ENCODE measurements around the gene OR8S1.
"Not testable (repeated sequence)": the region's sequence is repeated elsewhere in the genome, so short reads cannot be mapped to it uniquely, and the experiment has no call there.

The OR8S1 gene

DNA sequence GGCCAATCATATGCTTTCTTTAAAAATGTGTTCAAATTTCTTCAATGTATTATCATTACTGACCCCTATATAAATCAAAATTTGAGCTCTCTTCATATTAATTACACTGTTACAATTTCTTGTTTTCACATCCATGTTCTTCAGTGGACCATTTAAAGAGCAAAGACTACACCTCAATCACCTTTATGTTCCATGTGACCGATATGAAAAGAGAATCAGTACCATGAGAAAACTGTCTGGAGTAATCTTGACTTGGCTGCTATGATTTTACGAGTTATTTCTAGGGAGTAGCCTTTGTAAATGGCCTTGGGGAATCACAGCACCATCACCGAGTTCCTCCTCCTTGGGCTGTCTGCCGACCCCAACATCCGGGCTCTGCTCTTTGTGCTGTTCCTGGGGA, at the start of gene OR8S1:
Gene OR8S1, plus strand, starts transcription at position 301 of the 400 bp plus-strand sequence. Its CDS starts 0 bp downstream, at position 301.
- DNase-seq = no peak

GRCh38 chr12:48482198-48482597, 43.2 kb upstream of the OR8S1 start, which contains the start of gene C12orf54:
C12orf54 (plus strand) TSS chr12:48482498; CDS start chr12:48483297, 799 bp downstream.
- DNase-seq = no peak

GRCh38 chr12:48482930-48483329, 42.5 kb upstream of the OR8S1 start:
- DNase-seq = no peak

- DNase-seq = no peak
These were observed 39.2 kb upstream of the OR8S1 start for GRCh38 chr12:48486261-48486660.

- no peak for DNase-seq
These were observed 38.8 kb upstream of the OR8S1 start for GRCh38 chr12:48486679-48487078.

GRCh38 chr12:48489012-48489411, 36.4 kb upstream of the OR8S1 start:
- DNase-seq = no peak

GRCh38 chr12:48489456-48489855, 36.0 kb upstream of the OR8S1 start:
- DNase-seq = not testable (repeated sequence)

- DNase-seq = not testable (repeated sequence)
These were observed 25.2 kb upstream of the OR8S1 start for GRCh38 chr12:48500281-48500680.

GRCh38 chr12:48506836-48507235, 18.6 kb upstream of the OR8S1 start:
- DNase-seq = not testable (repeated sequence)

GRCh38 chr12:48508987-48509386, 16.4 kb upstream of the OR8S1 start:
- DNase-seq = no peak

GRCh38 chr12:48510111-48510510, 15.3 kb upstream of the OR8S1 start:
- DNase-seq = no peak

DNA sequence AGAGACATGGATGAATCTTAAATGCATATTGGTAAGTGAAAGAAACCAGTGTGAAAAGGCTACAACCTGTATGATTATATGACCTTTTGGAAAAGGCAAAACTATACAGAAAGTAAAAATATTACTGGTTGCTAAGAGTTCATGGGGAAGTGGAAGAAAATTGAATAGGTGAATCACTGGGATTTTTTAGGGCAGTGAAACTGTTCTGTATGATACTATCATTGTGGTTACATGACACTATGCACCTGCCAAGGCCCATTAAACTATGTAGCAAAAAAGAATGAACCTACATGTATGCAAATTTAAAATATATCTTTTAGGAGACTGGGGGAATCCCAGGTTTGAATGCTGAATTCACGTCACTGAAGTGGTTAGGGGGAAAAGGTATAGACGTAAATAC, 12.6 kb upstream of the OR8S1 start:
- DNase-seq = no peak

DNA sequence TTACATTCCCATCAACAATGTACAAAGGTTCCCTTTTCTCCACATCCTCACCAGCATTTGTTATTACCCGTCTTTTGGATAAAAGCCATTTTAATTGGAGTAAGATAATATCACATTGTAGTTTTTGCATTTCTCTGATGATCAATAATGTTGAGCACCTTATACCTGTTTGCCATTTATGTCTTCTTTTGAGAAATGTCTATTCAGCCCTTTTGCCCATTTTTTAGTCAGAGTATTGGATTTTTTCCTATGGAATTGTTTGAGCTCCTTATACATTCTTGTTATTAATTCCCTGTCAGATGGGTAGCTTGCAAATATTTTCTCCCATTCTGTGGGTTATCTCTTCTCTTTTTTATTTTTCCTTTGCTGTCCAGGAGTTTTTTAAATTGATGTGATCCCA, 10.7 kb upstream of the OR8S1 start:
- DNase-seq = no peak

DNA sequence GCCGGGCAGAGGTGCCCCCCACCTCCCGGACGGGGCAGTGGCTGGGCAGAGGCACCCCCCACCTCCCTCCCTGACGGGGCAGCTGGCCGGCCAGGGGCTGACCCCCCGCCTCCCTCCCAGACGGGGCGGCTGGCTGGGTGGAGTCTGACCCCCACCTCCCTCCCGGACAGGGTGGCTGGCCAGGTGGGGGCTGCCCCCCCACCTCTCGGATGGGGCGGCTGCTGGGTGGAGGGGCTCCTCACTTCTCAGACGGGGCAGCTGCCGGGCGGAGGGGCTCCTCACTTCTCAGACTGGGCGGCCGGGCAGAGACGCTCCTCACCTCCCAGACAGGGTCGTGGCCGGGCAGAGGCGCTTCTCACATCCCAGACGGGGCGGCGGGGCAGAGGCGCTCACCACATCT, 5.1 kb upstream of the OR8S1 start:
- not testable (repeated sequence) for DNase-seq

DNA sequence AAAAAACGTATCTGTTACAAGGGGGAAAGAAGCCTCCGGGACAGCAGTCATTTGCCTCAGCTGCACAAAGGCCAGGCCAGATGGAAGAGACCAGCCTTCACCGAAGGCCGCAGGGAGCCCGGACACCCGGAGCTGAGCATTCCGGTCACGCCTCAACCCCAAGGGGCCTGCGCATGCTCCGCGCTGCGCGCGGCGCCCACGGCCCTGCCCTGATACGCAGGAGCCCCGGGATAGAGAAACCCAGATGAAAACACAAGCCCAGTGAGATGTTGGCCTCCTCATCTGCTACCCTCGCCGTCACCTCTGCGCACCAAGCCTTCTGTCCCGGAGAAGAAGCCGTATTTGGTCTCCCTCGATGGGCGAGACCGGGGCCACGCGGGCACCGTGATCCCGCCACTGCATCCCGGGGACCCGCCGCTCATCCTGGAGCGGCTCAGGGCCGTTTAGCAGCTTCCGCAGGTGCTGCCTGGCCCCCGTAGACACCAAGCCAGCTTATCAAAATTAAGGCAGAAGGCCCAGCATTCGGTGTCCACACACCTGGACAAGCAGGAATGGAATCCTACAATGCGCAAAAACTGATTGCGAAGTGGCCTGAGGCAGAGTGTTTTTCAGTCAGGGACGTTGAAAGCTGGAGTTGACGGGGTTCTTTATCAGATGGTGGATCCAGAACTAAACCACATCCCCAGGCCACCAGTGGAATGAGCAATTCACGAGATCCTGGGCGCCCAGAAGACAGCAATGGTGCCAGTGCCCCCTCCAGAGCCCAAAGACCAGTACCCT, 2.6 kb downstream of the OR8S1 start:
- DNase-seq = no peak

- DNase-seq = no peak
These were observed 7.2 kb downstream of the OR8S1 start for GRCh38 chr12:48532601-48533000.

DNA sequence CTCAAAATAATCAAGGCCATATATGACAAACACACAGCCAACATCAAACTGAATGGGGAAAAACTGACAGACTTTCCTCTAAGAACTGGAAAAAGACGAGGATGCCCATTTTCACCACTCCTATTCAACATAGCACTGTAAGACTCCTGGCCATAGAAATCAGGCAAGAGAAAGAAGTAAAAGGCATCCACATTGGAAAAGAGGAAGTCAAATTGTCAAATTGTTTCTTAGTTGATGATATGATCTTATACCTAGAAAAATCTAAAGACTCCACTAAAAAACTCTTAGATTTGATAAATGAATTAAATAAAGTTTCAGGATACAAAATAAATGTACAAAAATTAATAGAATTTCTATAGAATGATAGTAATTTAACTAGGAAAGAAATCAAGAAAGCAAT, 11.2 kb downstream of the OR8S1 start:
- DNase-seq = no peak

- DNase-seq = no peak
These were observed 17.0 kb downstream of the OR8S1 start for GRCh38 chr12:48542300-48542928.

- DNase-seq = no peak
These were observed 20.5 kb downstream of the OR8S1 start for GRCh38 chr12:48545833-48546469.

DNA sequence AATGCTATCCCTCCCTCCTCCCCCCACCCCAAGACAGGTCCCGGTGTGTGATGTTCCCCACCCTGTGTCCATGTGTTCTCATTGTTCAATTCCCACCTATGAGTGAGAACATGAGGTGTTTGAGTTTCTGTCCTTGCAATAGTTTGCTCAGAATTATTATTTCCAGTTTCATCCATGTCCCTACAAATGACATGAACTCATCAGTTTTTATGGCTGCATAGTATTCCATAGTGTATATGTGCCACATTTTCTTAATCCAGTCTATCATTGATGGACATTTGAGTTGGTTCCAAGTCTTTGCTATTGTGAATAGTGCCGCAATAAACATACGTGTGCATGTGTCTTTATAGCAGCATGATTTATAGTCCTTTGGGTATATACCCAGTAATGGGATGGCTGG, 21.6 kb downstream of the OR8S1 start:
- DNase-seq = not testable (repeated sequence)

DNA sequence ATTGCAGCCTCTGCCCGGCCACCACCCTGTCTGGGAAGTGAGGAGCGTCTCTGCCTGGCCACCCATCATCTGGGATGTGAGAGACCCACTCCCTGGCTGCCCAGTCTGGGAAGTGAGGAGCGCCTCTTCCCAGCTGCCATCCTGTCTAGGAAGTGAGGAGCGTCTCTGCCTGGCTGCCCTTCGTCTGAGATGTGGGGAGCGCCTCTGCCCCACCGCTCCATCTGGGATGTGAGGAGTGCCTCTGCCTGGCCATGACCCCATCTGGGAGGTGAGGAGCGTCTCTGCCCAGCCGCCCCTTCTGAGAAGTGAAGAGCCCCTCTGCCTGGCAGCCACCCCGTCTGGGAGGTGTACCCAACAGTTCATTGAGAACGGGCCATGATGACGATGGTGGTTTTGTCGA, 26.2 kb downstream of the OR8S1 start:
- not testable (repeated sequence) for DNase-seq

DNA sequence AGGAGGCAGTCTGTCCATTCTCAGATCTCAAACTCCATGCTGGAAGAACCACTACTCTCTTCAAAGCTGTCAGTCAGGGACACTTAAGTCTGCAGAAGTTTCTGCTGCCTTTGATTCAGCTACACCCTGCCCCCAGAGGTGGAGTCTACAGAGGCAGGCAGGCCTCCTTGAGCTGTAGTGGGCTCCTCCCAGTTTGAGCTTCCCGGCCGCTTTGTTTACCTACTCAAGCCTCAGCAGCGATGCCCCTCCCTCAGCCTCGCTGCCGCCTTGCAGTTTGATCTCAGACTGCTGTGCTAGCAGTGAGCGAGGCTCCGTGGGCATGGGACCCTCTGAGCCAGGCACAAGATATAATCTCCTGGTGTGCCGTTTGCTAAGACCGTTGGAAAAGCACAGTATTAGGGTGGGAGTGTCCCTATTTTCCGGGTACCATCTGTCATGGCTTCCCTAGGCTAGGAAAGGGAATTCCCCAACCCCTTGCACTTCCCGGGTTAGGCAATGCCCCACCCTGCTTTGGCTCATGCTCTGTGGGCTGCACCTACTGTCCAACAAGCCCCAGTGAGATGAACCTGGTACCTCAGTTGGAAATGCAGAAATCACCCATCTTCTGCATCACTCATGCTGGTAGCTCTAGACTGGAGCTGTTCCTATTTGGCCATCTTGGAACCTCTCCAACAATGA, 28.4 kb downstream of the OR8S1 start:
- DNase-seq = not testable (repeated sequence)

DNA sequence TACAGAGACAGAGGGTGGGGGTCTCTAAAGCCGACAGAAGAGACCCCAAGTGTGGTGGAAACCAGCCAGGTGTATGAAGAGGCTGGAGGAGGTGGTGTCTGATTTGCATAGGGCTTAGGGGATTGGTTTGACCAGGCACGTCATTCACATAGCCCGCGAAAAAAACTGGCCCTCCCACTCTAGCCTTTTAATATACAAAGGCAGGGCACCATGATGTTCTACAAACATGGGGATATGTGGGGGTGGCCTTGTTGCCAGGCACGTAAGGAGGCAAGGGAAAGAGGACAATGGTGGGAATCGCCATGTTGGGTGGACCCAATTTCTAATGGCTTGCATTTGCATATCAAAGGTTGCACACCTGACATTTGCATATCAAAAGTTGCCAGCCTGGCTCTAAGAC, 31.2 kb downstream of the OR8S1 start:
- DNase-seq = no peak
